SH-SY5Y (cell line): ENCODE results near the gene SHISA6.

Experiments used
- GATA2 ChIP-seq: IDR thresholded peaks from 2 replicates; pipeline ENCODE4 v1.6.1; 2011; ENCODE audit warnings: mild to moderate bottlenecking, low read depth, low read length
- GATA3 ChIP-seq: IDR thresholded peaks from 2 replicates; pipeline ENCODE4 v1.6.1; 2011; ENCODE audit warnings: low read depth, mild to moderate bottlenecking, low read length, moderate library complexity

GRCh38 chr17:11383157-11383556 lies 142.1 kb downstream of the SHISA6 start:
- TF ChIP-seq GATA3 (no peak), GATA2 (no peak)
